Neural cell (in vitro differentiated cells): ENCODE results near the gene DGKI. TPM values are rescaled to one million over a fixed set of nuclear protein-coding genes. Genes with fewer than 3 reads are reported as not detected.

Experiments
- H2AFZ ChIP-seq: fragments of 200-600, 300-800 bp; sonication (generic), shearing (Covaris generic); 2 replicates; pipeline ENCODE4 v1.6.0; 2014; ENCODE audit warnings: low read depth, mild to moderate bottlenecking, antibody characterized with exemption, low read length, moderate library complexity
- H3F3A ChIP-seq: fragments of 200-600 bp; shearing (Covaris generic); 2 replicates; pipeline ENCODE4 v1.6.1; 2016; ENCODE audit warnings: mild to moderate bottlenecking, moderate library complexity, mixed read lengths, antibody characterized with exemption, low read length; ENCODE audit not compliant: insufficient read depth, poor library complexity, severe bottlenecking
- H3K27ac ChIP-seq: fragments of 200-600, 300-800 bp; sonication (generic), shearing (Covaris generic); 2 replicates; pipeline ENCODE4 v1.5.1; 2014; ENCODE audit warnings: mild to moderate bottlenecking, low read length, moderate library complexity
- H3K27me3 ChIP-seq: fragments of 300-800, 200-600 bp; sonication (generic), shearing (Covaris generic); 2 replicates; pipeline ENCODE4 v1.6.0; 2014; ENCODE audit warnings: mild to moderate bottlenecking, low read depth, low read length, moderate library complexity; ENCODE audit not compliant: insufficient read depth
- H3K36me3 ChIP-seq: fragments of 300-800, 200-600 bp; sonication (generic), shearing (Covaris generic); 2 replicates; pipeline ENCODE4 v1.5.1; 2014; ENCODE audit warnings: mild to moderate bottlenecking, antibody characterized with exemption, low read length, moderate library complexity; ENCODE audit not compliant: insufficient read depth
- H3K4me2 ChIP-seq: fragments of 300-800, 200-600 bp; sonication (generic), shearing (Covaris generic); 2 replicates; pipeline ENCODE4 v1.6.0; 2014; ENCODE audit warnings: mild to moderate bottlenecking, low read length
- H3K4me3 ChIP-seq: fragments of 300-800, 200-600 bp; sonication (generic), shearing (Covaris generic); 2 replicates; pipeline ENCODE4 v1.5.1; 2014; ENCODE audit warnings: mild to moderate bottlenecking, low read length, moderate library complexity
- H3K79me2 ChIP-seq: fragments of 200-600 bp; shearing (Covaris generic); replicated peaks from 2 replicates; pipeline ENCODE4 v1.6.0; 2014; ENCODE audit warnings: mild to moderate bottlenecking, low read length, moderate library complexity; ENCODE audit not compliant: insufficient read depth
- H3K9ac ChIP-seq: fragments of 300-800, 200-600 bp; sonication (generic), shearing (Covaris generic); 2 replicates; pipeline ENCODE4 v1.6.1; 2016; ENCODE audit warnings: mild to moderate bottlenecking, low read length, mixed read lengths
- H3K9me2 ChIP-seq: fragments of 200-600 bp; shearing (Covaris generic); 2 replicates; pipeline ENCODE4 v1.6.1; 2016; ENCODE audit warnings: mild to moderate bottlenecking, low read length, mixed read lengths; ENCODE audit not compliant: insufficient read depth
- H3K9me3 ChIP-seq: fragments of 200-600, 300-800 bp; sonication (generic), shearing (Covaris generic); 2 replicates; pipeline ENCODE4 v1.6.1; 2016; ENCODE audit warnings: mild to moderate bottlenecking, mixed run types, low read length, moderate library complexity, mixed read lengths
- H4K20me1 ChIP-seq: fragments of 200-600 bp; shearing (Covaris generic); 2 replicates; pipeline ENCODE4 v1.6.1; 2016; ENCODE audit warnings: mild to moderate bottlenecking, mixed run types; ENCODE audit not compliant: insufficient read depth
- EP300 ChIP-seq: fragments of 450-650 bp; conservative IDR thresholded peaks from 2 replicates; pipeline ENCODE4 v1.6.1; 2014; ENCODE audit warnings: antibody characterized with exemption, mild to moderate bottlenecking, moderate library complexity; ENCODE audit not compliant: poor library complexity, severe bottlenecking
- EZH2 ChIP-seq: fragments of 200-600, 300-800 bp; shearing (Covaris generic), sonication (generic); IDR thresholded peaks from 2 replicates; pipeline ENCODE4 v1.6.1; 2014; ENCODE audit warnings: antibody characterized with exemption, low read length, borderline replicate concordance, mild to moderate bottlenecking; ENCODE audit not compliant: insufficient read depth, poor library complexity, severe bottlenecking
- MXI1 ChIP-seq: fragments of 450-650 bp; conservative IDR thresholded peaks from 2 replicates; pipeline ENCODE4 v1.6.1; 2014; ENCODE audit warnings: antibody characterized with exemption, mild to moderate bottlenecking; ENCODE audit not compliant: poor library complexity, severe bottlenecking
- POLR2AphosphoS5 ChIP-seq: IDR thresholded peaks from 2 replicates; pipeline ENCODE4 v1.6.1; 2012
- RAD21 ChIP-seq: fragments of 450-650 bp; conservative IDR thresholded peaks from 2 replicates; pipeline ENCODE4 v1.6.1; 2014; ENCODE audit warnings: antibody characterized with exemption, mild to moderate bottlenecking, moderate library complexity
- REST ChIP-seq: IDR thresholded peaks from 2 replicates; pipeline ENCODE4 v1.6.1; 2012; ENCODE audit warnings: borderline replicate concordance
- SMC3 ChIP-seq: fragments of 450-650 bp; conservative IDR thresholded peaks from 2 replicates; pipeline ENCODE4 v1.6.1; 2014; ENCODE audit warnings: antibody characterized with exemption, mild to moderate bottlenecking, moderate library complexity; ENCODE audit not compliant: poor library complexity
- TAF1 ChIP-seq: IDR thresholded peaks from 2 replicates; pipeline ENCODE4 v1.6.1; 2012; ENCODE audit warnings: low read depth
- polyA plus RNA-seq: library from polyadenylated mRNA; depleted of rRNA; stranded (reverse); fragments of >200 nt; gene quantifications from 2 replicates; pipeline ENCODE4 v1.2.3, GENCODE V29; 2014
- TF ChIP-seq, protein P1 (sequence below): fragments of 450-650 bp; IDR thresholded peaks from 2 replicates; pipeline ENCODE4 v1.5.1; 2014; ENCODE audit warnings: antibody characterized with exemption, mild to moderate bottlenecking, moderate library complexity; ENCODE audit not compliant: poor library complexity, severe bottlenecking

Gene DGKI
- polyA plus RNA-seq, 1 donor from 2014 or later: 15.8 TPM

DNA sequence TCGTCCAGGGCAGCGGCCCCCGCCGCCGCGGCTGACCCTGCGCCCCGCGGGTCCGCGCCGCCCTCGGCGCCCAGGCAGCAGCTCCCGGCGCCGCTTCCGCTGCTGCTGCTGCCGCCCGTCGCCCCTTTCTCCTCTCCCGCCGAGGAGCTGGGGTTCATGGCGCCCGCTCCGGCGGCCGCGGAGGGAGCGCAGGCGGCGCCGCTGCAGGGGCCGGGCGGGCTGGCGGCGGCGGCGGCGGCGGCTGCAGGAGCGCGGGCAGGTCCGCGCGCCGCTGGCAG lies 286 bp downstream of the DGKI start:
- H3K27ac ChIP-seq: peak overlapping the region; percentile 66
- H3K9ac ChIP-seq: peak overlapping the region; percentile 92
- H3K9me2 ChIP-seq: no peaks in the 10 kb centered on the region
- H3K9me3 ChIP-seq: no peaks in the 10 kb centered on the region
- H4K20me1 ChIP-seq: no peaks in the 10 kb centered on the region
- peak overlapping the region; percentile 95 for H3K4me3 ChIP-seq
- no peak overlapping the region for H2AFZ ChIP-seq
- peaks cover 34% of the 10 kb centered on the region for H3K79me2 ChIP-seq
- TF ChIP-seq, protein P1, sequence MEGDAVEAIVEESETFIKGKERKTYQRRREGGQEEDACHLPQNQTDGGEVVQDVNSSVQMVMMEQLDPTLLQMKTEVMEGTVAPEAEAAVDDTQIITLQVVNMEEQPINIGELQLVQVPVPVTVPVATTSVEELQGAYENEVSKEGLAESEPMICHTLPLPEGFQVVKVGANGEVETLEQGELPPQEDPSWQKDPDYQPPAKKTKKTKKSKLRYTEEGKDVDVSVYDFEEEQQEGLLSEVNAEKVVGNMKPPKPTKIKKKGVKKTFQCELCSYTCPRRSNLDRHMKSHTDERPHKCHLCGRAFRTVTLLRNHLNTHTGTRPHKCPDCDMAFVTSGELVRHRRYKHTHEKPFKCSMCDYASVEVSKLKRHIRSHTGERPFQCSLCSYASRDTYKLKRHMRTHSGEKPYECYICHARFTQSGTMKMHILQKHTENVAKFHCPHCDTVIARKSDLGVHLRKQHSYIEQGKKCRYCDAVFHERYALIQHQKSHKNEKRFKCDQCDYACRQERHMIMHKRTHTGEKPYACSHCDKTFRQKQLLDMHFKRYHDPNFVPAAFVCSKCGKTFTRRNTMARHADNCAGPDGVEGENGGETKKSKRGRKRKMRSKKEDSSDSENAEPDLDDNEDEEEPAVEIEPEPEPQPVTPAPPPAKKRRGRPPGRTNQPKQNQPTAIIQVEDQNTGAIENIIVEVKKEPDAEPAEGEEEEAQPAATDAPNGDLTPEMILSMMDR: no peak
- TF ChIP-seq EP300 (no peak), EZH2 (no peak), SMC3 (no peak), RAD21 (no peak), POLR2AphosphoS5 (no peak), REST (no peak), MXI1 (no peak), TAF1 (no peak)
- no peaks in the 10 kb centered on the region for H3F3A ChIP-seq
- H3K36me3 ChIP-seq: no peaks in the 10 kb centered on the region
- H3K27me3 ChIP-seq: no peaks in the 10 kb centered on the region
- H3K4me2 ChIP-seq: no peak overlapping the region

- Histone ChIP-seq H3K4me3 (peak overlapping the region; percentile 72), H3K9ac (peak overlapping the region; percentile 92), H3K27me3 (no peaks in the 10 kb centered on the region), H3K79me2 (peaks cover 39% of the 10 kb centered on the region), H3K27ac (no peak overlapping the region), H2AFZ (no peak overlapping the region), H3K9me2 (no peaks in the 10 kb centered on the region), H3K4me2 (peak overlapping the region; percentile 98), H3F3A (no peaks in the 10 kb centered on the region), H4K20me1 (no peaks in the 10 kb centered on the region), H3K9me3 (no peaks in the 10 kb centered on the region), H3K36me3 (no peaks in the 10 kb centered on the region)
- TF ChIP-seq, protein P1: no peak
Observed at GRCh38 chr7:137844677-137845425, 1.9 kb downstream of the DGKI start.
